ENCODE results near the gene PLCL2.

PLCL2 gene

GRCh38 chr3:16890597-16891333, 6.0 kb downstream of the PLCL2 start:
- no peak for DNase-seq (ENCODE audit: low read depth in 2 of 3, low spot score in 1 of 3)

- no peak for DNase-seq (ENCODE audit: low read depth in 2 of 3, low spot score in 1 of 3)
Measured at GRCh38 chr3:16893618-16894200, 9.0 kb downstream of the PLCL2 start.

GRCh38 chr3:16896094-16896627, 11.4 kb downstream of the PLCL2 start:
- no peak for DNase-seq (ENCODE audit: low read depth in 2 of 3, low spot score in 1 of 3)

GRCh38 chr3:16896820-16897219, 12.1 kb downstream of the PLCL2 start:
- no peak for DNase-seq (ENCODE audit: low read depth in 2 of 3, low spot score in 1 of 3)

- DNase-seq (ENCODE audit: low read depth in 2 of 3, low spot score in 1 of 3): no peak
Measured at GRCh38 chr3:16897254-16897926, 12.6 kb downstream of the PLCL2 start.

- DNase-seq (ENCODE audit: low read depth in 2 of 3, low spot score in 1 of 3): no peak
Measured at GRCh38 chr3:16898595-16899395, 14.0 kb downstream of the PLCL2 start.

- no peak for DNase-seq (ENCODE audit: low read depth in 2 of 3, low spot score in 1 of 3)
Measured at GRCh38 chr3:16899919-16900318, 15.2 kb downstream of the PLCL2 start.

GRCh38 chr3:16900779-16901440, 16.2 kb downstream of the PLCL2 start:
- no peak for DNase-seq (ENCODE audit: low read depth in 2 of 3, low spot score in 1 of 3)

- no peak for DNase-seq (ENCODE audit: low read depth in 2 of 3, low spot score in 1 of 3)
Measured at GRCh38 chr3:16904423-16905417, 20.0 kb downstream of the PLCL2 start.

- no peak for DNase-seq (ENCODE audit: low read depth in 2 of 3, low spot score in 1 of 3)
Measured at GRCh38 chr3:16905704-16906103, 20.9 kb downstream of the PLCL2 start.

GRCh38 chr3:16906682-16907081, 21.9 kb downstream of the PLCL2 start:
- DNase-seq (ENCODE audit: low read depth in 2 of 3, low spot score in 1 of 3): no peak

GRCh38 chr3:16907243-16907642, 22.5 kb downstream of the PLCL2 start:
- no peak for DNase-seq (ENCODE audit: low read depth in 2 of 3, low spot score in 1 of 3)

GRCh38 chr3:16908016-16908807, 23.5 kb downstream of the PLCL2 start:
- DNase-seq (ENCODE audit: low read depth in 2 of 3, low spot score in 1 of 3): no peak

GRCh38 chr3:16908896-16909295, 24.1 kb downstream of the PLCL2 start:
- no peak for DNase-seq (ENCODE audit: low read depth in 2 of 3, low spot score in 1 of 3)

- DNase-seq (ENCODE audit: low read depth in 2 of 3, low spot score in 1 of 3): no peak
Measured at GRCh38 chr3:16909802-16910201, 25.0 kb downstream of the PLCL2 start.

GRCh38 chr3:16910207-16910606, 25.5 kb downstream of the PLCL2 start:
- DNase-seq (ENCODE audit: low read depth in 2 of 3, low spot score in 1 of 3): no peak

- DNase-seq (ENCODE audit: low read depth in 2 of 3, low spot score in 1 of 3): no peak
Measured at GRCh38 chr3:16911916-16912315, 27.2 kb downstream of the PLCL2 start.

GRCh38 chr3:16912400-16913263, 27.9 kb downstream of the PLCL2 start:
- DNase-seq (ENCODE audit: low read depth in 2 of 3, low spot score in 1 of 3): no peak
